Neuronal stem cell (in vitro differentiated cells): ENCODE results near the gene CPEB3.

Experiments used
- DNase-seq: peaks from one replicate; pipeline ENCODE4 v3.0.0-alpha.2; 2013; ENCODE audit warnings: low spot score
- H2AFZ ChIP-seq: one replicate; pipeline ENCODE4 v1.6.1; 2013; ENCODE audit warnings: mild to moderate bottlenecking, low read length, inconsistent platforms
- H2AK5ac ChIP-seq: 2 replicates; pipeline ENCODE4 v1.6.1; 2013; ENCODE audit warnings: low read depth, mild to moderate bottlenecking, inconsistent platforms, low read length, moderate library complexity, mixed read lengths
- H2BK120ac ChIP-seq: 2 replicates; pipeline ENCODE4 v1.6.1; 2013; ENCODE audit warnings: low read depth, mild to moderate bottlenecking, inconsistent platforms, low read length, moderate library complexity, mixed read lengths
- H2BK12ac ChIP-seq: one replicate; pipeline ENCODE4 v1.6.1; 2013; ENCODE audit warnings: low read length, inconsistent platforms
- H2BK15ac ChIP-seq: 2 replicates; pipeline ENCODE4 v1.6.1; 2013; ENCODE audit warnings: mild to moderate bottlenecking, low read length, inconsistent platforms, mixed read lengths
- H2BK5ac ChIP-seq: one replicate; pipeline ENCODE4 v1.6.1; 2013; ENCODE audit warnings: inconsistent platforms, mild to moderate bottlenecking, low read length, moderate library complexity
- H3K14ac ChIP-seq: one replicate; pipeline ENCODE4 v1.6.1; 2013; ENCODE audit warnings: low read length, inconsistent platforms
- H3K18ac ChIP-seq: 2 replicates; pipeline ENCODE4 v1.6.1; 2013; ENCODE audit warnings: low read length, inconsistent platforms
- H3K23ac ChIP-seq: 2 replicates; pipeline ENCODE4 v1.6.1; 2013; ENCODE audit warnings: low read depth, mild to moderate bottlenecking, mixed read lengths, low read length, inconsistent platforms; ENCODE audit not compliant: poor library complexity
- H3K27ac ChIP-seq: replicated peaks from 3 replicates; pipeline ENCODE4 v1.5.1; 2013; ENCODE audit warnings: low read length, inconsistent platforms
- H3K27me3 ChIP-seq, 3 experiments: 2 replicates each; pipeline ENCODE4 v1.6.1; 2013; ENCODE audit warnings: low read length in 3 of 3, mild to moderate bottlenecking in 2 of 3, inconsistent platforms in 1 of 3, low read depth in 1 of 3, mixed read lengths in 1 of 3, moderate library complexity in 1 of 3; ENCODE audit not compliant: control insufficient read depth in 3 of 3, insufficient read depth in 3 of 3
- H3K36me3 ChIP-seq, 2 donors: replicated peaks in 1 of 2; 2 replicates each; pipeline ENCODE4 v1.6.1; 2013; ENCODE audit warnings: low read length in 2 of 2; ENCODE audit not compliant: control insufficient read depth in 2 of 2, insufficient read depth in 2 of 2
- H3K4ac ChIP-seq: 2 replicates; pipeline ENCODE4 v1.6.1; 2013; ENCODE audit warnings: inconsistent platforms, mild to moderate bottlenecking, low read length, moderate library complexity
- H3K4me1 ChIP-seq, 2 donors: 1 replicate in 1 of 2; 2 replicates in 1 of 2; pipeline ENCODE4 v1.6.1; 2013; ENCODE audit warnings: low read length in 2 of 2, low read depth in 1 of 2; ENCODE audit not compliant: control insufficient read depth in 2 of 2, insufficient read depth in 1 of 2
- H3K4me2 ChIP-seq: one replicate; pipeline ENCODE4 v1.6.1; 2013; ENCODE audit warnings: mild to moderate bottlenecking, low read length, inconsistent platforms; ENCODE audit not compliant: insufficient read depth, poor library complexity, severe bottlenecking
- H3K4me3 ChIP-seq, 2 donors: 2 replicates each; pipeline ENCODE4 v1.5.1; 2013; ENCODE audit warnings: low read length in 2 of 2, mild to moderate bottlenecking in 2 of 2, inconsistent platforms in 1 of 2, moderate library complexity in 1 of 2
- H3K79me1 ChIP-seq: one replicate; pipeline ENCODE4 v1.6.1; 2013; ENCODE audit warnings: low read depth, mild to moderate bottlenecking, inconsistent platforms, low read length, moderate library complexity
- H3K9ac ChIP-seq: one replicate; pipeline ENCODE4 v1.6.1; 2013; ENCODE audit warnings: mild to moderate bottlenecking, low read depth, low read length, inconsistent platforms; ENCODE audit not compliant: poor library complexity
- H3K9me3 ChIP-seq, 2 donors: replicated peaks in 1 of 2; 2 replicates each; pipeline versions ENCODE3 to v1.6.1; 2013; ENCODE audit warnings: low read length in 2 of 2, mild to moderate bottlenecking in 2 of 2, inconsistent platforms in 1 of 2, low read depth in 1 of 2, mixed read lengths in 1 of 2, moderate library complexity in 1 of 2; ENCODE audit not compliant: control insufficient read depth in 2 of 2, insufficient read depth in 1 of 2
- H4K8ac ChIP-seq: one replicate; pipeline ENCODE4 v1.6.1; 2013; ENCODE audit warnings: low read depth, mild to moderate bottlenecking, inconsistent platforms, low read length, moderate library complexity
- H4K91ac ChIP-seq: one replicate; pipeline ENCODE4 v1.6.1; 2013; ENCODE audit warnings: low read length, low read depth, mild to moderate bottlenecking, inconsistent platforms; ENCODE audit not compliant: poor library complexity
- WGBS, 2 donors: extraction: QIAGEN DNeasy Blood & Tissue Kit; methylation state at CpG; one replicate each; pipeline ENCODE4 v1.1.7; 2013; ENCODE audit warnings: missing lambda C conversion rate in 2 of 2, mixed read lengths in 1 of 2; ENCODE audit not compliant: insufficient read length in 2 of 2, insufficient replicate concordance in 1 of 2; ENCODE audit errors: extremely low coverage in 2 of 2; 5-methylcytosine and 5-hydroxymethylcytosine counted together

Gene CPEB3

DNA sequence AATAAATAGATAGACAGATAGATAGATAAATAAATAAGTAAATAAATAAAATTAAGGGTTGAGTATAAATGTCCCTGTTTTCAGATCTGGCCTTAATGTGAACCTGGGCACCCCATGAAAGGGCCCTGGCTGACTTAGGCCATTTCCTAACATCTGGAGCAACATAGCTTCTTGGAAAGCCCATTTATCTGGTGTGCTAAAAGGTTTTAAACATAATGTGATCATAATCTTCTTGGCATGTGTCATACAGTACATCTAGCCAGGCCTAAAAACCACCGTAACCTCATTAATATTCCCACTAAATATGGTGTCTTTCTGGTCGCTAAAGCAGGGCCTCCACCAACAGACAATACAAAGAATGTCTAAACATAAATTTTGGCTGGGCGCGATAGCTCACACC lies 224.5 kb downstream of the CPEB3 start:
- Histone ChIP-seq H3K4me2 (no peak overlapping the region), H3K79me1 (no peaks in the 10 kb centered on the region), H3K9me3 (no peaks in the 10 kb centered on the region), H2AK5ac (no peak overlapping the region), H3K14ac (no peak overlapping the region), H2BK15ac (no peak overlapping the region), H3K4me1 (no peaks in the 10 kb centered on the region), H2BK120ac (no peak overlapping the region), H2BK12ac (no peak overlapping the region), H3K36me3 (no peaks in the 10 kb centered on the region), H3K18ac (no peak overlapping the region), H3K27ac (no peak overlapping the region), H3K4ac (no peak overlapping the region), H2BK5ac (no peak overlapping the region), H4K91ac (no peak overlapping the region), H2AFZ (no peak overlapping the region), H3K23ac (no peak overlapping the region), H3K9ac (no peak overlapping the region), H3K27me3 (no peaks in the 10 kb centered on the region), H4K8ac (no peak overlapping the region), H3K4me3 (no peak overlapping the region)
- WGBS, 2 donors: no CpG with 5 or more reads among the region's 4 CpGs
- DNase-seq: no peak

DNA sequence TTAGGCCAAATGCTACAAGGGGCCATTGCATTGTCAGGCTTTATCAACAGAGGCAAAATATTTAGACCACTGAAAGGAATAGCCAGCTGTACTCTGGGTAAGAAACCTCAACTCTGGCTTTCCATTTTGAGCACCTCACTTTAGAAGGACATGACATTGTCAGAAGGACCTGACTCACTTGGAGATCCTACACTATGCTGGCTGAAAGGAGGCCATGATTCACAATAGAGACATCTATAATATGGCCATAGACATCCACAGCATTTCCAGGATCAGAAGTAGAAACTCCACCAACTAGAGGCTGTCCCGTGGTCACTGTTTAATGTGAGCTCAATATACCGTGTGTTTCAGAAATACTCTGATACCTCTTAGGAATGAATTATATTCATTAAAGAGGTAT lies 226.4 kb downstream of the CPEB3 start:
- Histone ChIP-seq H2BK120ac (no peak overlapping the region), H4K91ac (no peak overlapping the region), H3K4me3 (no peak overlapping the region), H3K79me1 (no peaks in the 10 kb centered on the region), H3K18ac (no peak overlapping the region), H2AK5ac (no peak overlapping the region), H3K9ac (no peak overlapping the region), H4K8ac (no peak overlapping the region), H3K27me3 (no peaks in the 10 kb centered on the region), H3K4me2 (no peak overlapping the region), H3K9me3 (no peaks in the 10 kb centered on the region), H3K23ac (no peak overlapping the region), H2AFZ (no peak overlapping the region), H2BK5ac (no peak overlapping the region), H2BK12ac (no peak overlapping the region), H3K14ac (no peak overlapping the region), H2BK15ac (no peak overlapping the region), H3K27ac (no peak overlapping the region), H3K4me1 (no peaks in the 10 kb centered on the region), H3K4ac (no peak overlapping the region), H3K36me3 (no peaks in the 10 kb centered on the region)
- DNase-seq: no peak
- WGBS, 2 donors: no CpG with 5 or more reads among the region's 2 CpGs

DNA sequence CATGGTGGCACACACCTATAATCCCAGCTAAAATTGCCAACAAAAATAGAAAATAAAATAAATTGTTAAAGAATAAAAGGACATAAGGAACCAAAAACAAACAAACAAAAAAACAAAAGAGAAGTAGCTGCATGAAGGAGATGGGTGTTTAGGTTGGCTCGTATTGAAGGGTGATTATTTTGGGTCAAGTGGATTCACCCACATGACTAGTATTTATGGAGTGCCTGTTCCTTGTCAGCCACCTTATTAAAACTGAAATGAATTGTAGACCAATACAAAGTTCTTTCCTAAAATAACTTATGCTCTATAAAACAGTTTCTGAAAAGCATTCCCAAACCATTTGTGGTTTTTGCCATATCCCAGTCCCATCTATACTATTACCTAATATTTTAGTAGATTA lies 228.6 kb downstream of the CPEB3 start:
- H3K79me1 ChIP-seq: no peaks in the 10 kb centered on the region
- no peaks in the 10 kb centered on the region for H3K27me3 ChIP-seq
- H3K14ac ChIP-seq: no peak overlapping the region
- no peak overlapping the region for H2AK5ac ChIP-seq
- H3K4me3 ChIP-seq: no peak overlapping the region
- H2BK5ac ChIP-seq: no peak overlapping the region
- no peak overlapping the region for H2AFZ ChIP-seq
- H3K27ac ChIP-seq: no peak overlapping the region
- no peak for DNase-seq
- no peak overlapping the region for H3K18ac ChIP-seq
- no peaks in the 10 kb centered on the region for H3K4me1 ChIP-seq
- H2BK120ac ChIP-seq: no peak overlapping the region
- H4K91ac ChIP-seq: no peak overlapping the region
- no peak overlapping the region for H3K4me2 ChIP-seq
- H3K9me3 ChIP-seq: no peaks in the 10 kb centered on the region
- no CpG with 5 or more reads among the region's 1 CpG for WGBS, 2 donors
- no peak overlapping the region for H2BK12ac ChIP-seq
- H4K8ac ChIP-seq: no peak overlapping the region
- no peak overlapping the region for H3K23ac ChIP-seq
- H2BK15ac ChIP-seq: no peak overlapping the region
- H3K9ac ChIP-seq: no peak overlapping the region
- H3K4ac ChIP-seq: no peak overlapping the region
- H3K36me3 ChIP-seq: no peaks in the 10 kb centered on the region

DNA sequence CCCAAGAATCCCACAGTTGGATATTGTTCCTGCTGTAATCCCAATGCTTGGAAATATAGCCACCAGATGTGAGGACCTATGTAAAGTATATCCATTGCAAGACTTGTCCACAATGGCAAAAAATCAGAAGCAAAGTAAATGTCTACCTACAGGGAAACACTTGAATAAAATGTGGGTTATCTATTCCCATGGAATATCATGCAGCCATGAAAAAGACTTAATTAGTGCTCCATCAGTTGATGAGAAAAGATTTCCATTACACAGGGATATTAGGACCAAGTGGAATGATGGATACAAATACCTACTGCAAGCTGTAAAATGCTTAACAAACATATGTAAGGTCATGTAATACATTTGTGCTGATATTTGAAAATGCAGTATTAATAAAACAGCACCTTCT lies 236.1 kb downstream of the CPEB3 start:
- Histone ChIP-seq H3K9ac (no peak overlapping the region), H4K91ac (no peak overlapping the region), H3K36me3 (no peaks in the 10 kb centered on the region), H3K4me2 (no peak overlapping the region), H3K4me3 (no peak overlapping the region), H3K27ac (no peak overlapping the region), H2AFZ (no peak overlapping the region), H2BK120ac (no peak overlapping the region), H3K9me3 (no peaks in the 10 kb centered on the region), H3K27me3 (no peaks in the 10 kb centered on the region), H4K8ac (no peak overlapping the region), H2AK5ac (no peak overlapping the region), H3K14ac (no peak overlapping the region), H2BK5ac (no peak overlapping the region), H3K4me1 (peaks cover 0 to 2% of the 10 kb centered on the region in 2 donors), H2BK12ac (no peak overlapping the region), H3K18ac (no peak overlapping the region), H3K23ac (no peak overlapping the region), H3K4ac (no peak overlapping the region), H3K79me1 (no peaks in the 10 kb centered on the region), H2BK15ac (no peak overlapping the region)
- no peak for DNase-seq
